GM10847 (cell line): ENCODE measurements around the gene IFRD1.

Experiments used
- POLR2A ChIP-seq: IDR thresholded peaks from 2 replicates; pipeline ENCODE4 v1.6.1; 2011; ENCODE audit not compliant: insufficient read length; ENCODE audit errors: extremely low read depth

The IFRD1 gene

GRCh38 chr7:112495810-112496462, 45.7 kb downstream of the IFRD1 start:
- TF ChIP-seq POLR2A: no peak

- TF ChIP-seq POLR2A: no peak
Measured at GRCh38 chr7:112497481-112497880, 47.2 kb downstream of the IFRD1 start.

GRCh38 chr7:112500619-112501018, 50.4 kb downstream of the IFRD1 start:
- no peak for TF ChIP-seq POLR2A

- TF ChIP-seq POLR2A: no peak
Measured at GRCh38 chr7:112501801-112502503, 51.7 kb downstream of the IFRD1 start.

GRCh38 chr7:112502700-112503099, 52.4 kb downstream of the IFRD1 start:
- no peak for TF ChIP-seq POLR2A

GRCh38 chr7:112503361-112503972, 53.2 kb downstream of the IFRD1 start:
- TF ChIP-seq POLR2A: no peak

- TF ChIP-seq POLR2A: no peak
Measured at GRCh38 chr7:112504093-112504695, 53.9 kb downstream of the IFRD1 start.

GRCh38 chr7:112505495-112505894, 55.2 kb downstream of the IFRD1 start:
- no peak for TF ChIP-seq POLR2A

GRCh38 chr7:112508404-112508803, 58.1 kb downstream of the IFRD1 start:
- no peak for TF ChIP-seq POLR2A

- no peak for TF ChIP-seq POLR2A
Measured at GRCh38 chr7:112509402-112509801, 59.1 kb downstream of the IFRD1 start.

GRCh38 chr7:112510001-112510742, 59.9 kb downstream of the IFRD1 start:
- no peak for TF ChIP-seq POLR2A

- TF ChIP-seq POLR2A: no peak
Measured at GRCh38 chr7:112510743-112511110, 60.5 kb downstream of the IFRD1 start.

- TF ChIP-seq POLR2A: no peak
Measured at GRCh38 chr7:112511451-112512202, 61.4 kb downstream of the IFRD1 start.

- TF ChIP-seq POLR2A: no peak
Measured at GRCh38 chr7:112512451-112513210, 62.4 kb downstream of the IFRD1 start.
